ENCODE results near the gene LCN1. TPM values are rescaled to one million over a fixed set of nuclear protein-coding genes. Genes with fewer than 3 reads are reported as not detected.

The LCN1 gene
- total RNA-seq, 2 donors from 2014 or later: not detected

DNA sequence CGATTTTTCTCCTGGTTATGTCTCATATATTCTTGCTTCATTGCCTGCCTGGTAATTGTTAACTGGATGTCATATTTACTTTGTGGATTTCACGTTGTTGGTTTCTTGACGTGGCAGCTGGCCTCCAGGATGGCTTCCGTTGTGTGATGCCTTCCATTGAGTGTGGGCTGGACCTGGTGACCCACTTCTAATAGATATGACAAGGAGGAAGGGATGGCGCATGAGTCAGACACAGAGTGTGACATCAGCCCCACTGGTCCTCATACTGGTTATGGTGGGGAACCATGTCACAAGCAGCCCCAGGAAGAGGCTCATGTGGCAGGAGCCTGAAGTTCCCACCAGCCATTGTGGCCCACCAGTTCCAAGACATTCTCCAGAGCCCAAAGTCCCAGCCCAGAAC, 34.0 kb downstream of the LCN1 start:
- Histone ChIP-seq H3K4me3 (no peak overlapping the region), H3K9me3 (no peaks in the 10 kb centered on the region), H3K9ac (ENCODE audit: low read depth in 2 of 2, low read length in 2 of 2) (no peak overlapping the region), H3K4me1 (no peaks in the 10 kb centered on the region), H3K27me3 (no peaks in the 10 kb centered on the region), H3K36me3 (no peaks in the 10 kb centered on the region), H3K27ac (no peak overlapping the region)
- intact Hi-C loops (cut with DNase I): no loop called here
- TF ChIP-seq, protein P1, sequence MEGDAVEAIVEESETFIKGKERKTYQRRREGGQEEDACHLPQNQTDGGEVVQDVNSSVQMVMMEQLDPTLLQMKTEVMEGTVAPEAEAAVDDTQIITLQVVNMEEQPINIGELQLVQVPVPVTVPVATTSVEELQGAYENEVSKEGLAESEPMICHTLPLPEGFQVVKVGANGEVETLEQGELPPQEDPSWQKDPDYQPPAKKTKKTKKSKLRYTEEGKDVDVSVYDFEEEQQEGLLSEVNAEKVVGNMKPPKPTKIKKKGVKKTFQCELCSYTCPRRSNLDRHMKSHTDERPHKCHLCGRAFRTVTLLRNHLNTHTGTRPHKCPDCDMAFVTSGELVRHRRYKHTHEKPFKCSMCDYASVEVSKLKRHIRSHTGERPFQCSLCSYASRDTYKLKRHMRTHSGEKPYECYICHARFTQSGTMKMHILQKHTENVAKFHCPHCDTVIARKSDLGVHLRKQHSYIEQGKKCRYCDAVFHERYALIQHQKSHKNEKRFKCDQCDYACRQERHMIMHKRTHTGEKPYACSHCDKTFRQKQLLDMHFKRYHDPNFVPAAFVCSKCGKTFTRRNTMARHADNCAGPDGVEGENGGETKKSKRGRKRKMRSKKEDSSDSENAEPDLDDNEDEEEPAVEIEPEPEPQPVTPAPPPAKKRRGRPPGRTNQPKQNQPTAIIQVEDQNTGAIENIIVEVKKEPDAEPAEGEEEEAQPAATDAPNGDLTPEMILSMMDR (IDR thresholded peaks at IDR 0.05): no peak
- DNase-seq: no peak

DNA sequence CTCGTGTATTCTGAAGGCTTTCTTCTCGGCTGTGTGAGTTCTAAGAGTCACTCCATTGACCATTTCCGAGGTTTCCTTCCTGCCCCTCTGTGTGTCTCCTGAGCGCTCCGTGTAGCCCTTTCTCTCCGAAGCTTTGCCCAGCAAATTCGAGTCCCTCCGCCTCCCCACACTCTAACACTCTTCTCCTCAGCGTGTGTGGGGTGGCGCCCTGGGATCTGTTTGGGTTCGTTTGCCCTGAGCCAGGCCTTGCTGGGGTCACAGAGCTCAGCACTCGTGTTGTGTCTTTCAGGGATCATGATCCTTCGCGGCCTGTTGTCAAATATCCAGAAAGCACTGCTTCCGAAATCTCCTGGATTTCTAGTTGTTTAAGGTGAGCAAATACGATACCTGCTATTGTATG, 34.7 kb downstream of the LCN1 start:
- TF ChIP-seq, protein P1 (IDR thresholded peaks at IDR 0.05): no peak
- no peaks in the 10 kb centered on the region for H3K9me3 ChIP-seq

DNA sequence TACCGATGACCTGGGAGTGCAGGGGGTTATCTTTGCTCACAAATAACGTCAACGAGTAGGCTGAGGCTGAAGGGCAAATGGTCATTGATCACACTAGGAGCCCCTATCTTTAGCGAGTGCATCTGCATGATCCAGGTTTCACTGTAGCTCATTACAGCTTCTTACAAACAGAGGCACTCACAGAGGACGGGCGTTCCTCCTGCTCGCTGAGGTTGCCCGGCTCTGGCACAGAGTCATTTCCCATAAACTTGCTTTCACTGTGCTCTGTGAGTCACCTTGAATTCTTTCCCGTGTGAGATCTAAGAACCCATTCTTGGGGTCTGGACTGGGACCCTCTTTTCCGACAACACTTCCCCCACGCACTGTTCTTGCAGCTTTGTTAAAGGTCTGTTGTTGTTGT, 38.4 kb downstream of the LCN1 start:
- Histone ChIP-seq H3K27ac (no peak overlapping the region), H3K9me3 (no peaks in the 10 kb centered on the region), H3K27me3 (no peaks in the 10 kb centered on the region), H3K36me3 (no peaks in the 10 kb centered on the region), H3K4me3 (no peak overlapping the region), H3K4me1 (no peaks in the 10 kb centered on the region), H3K9ac (ENCODE audit: low read depth in 2 of 2, low read length in 2 of 2) (no peak overlapping the region)
- intact Hi-C loops (cut with DNase I): no loop called here
- no peak for DNase-seq
- TF ChIP-seq, protein P1 (IDR thresholded peaks at IDR 0.05): no peak

More for the DNA sequence above, 34.7 kb downstream of the LCN1 start:
- Histone ChIP-seq H3K27ac (no peak overlapping the region), H3K36me3 (no peaks in the 10 kb centered on the region), H3K4me3 (no peak overlapping the region), H3K27me3 (no peaks in the 10 kb centered on the region), H3K4me1 (no peaks in the 10 kb centered on the region), H3K9ac (ENCODE audit: low read depth in 2 of 2, low read length in 2 of 2) (no peak overlapping the region)
- intact Hi-C loops (cut with DNase I): no loop called here
- no peak for DNase-seq

DNA sequence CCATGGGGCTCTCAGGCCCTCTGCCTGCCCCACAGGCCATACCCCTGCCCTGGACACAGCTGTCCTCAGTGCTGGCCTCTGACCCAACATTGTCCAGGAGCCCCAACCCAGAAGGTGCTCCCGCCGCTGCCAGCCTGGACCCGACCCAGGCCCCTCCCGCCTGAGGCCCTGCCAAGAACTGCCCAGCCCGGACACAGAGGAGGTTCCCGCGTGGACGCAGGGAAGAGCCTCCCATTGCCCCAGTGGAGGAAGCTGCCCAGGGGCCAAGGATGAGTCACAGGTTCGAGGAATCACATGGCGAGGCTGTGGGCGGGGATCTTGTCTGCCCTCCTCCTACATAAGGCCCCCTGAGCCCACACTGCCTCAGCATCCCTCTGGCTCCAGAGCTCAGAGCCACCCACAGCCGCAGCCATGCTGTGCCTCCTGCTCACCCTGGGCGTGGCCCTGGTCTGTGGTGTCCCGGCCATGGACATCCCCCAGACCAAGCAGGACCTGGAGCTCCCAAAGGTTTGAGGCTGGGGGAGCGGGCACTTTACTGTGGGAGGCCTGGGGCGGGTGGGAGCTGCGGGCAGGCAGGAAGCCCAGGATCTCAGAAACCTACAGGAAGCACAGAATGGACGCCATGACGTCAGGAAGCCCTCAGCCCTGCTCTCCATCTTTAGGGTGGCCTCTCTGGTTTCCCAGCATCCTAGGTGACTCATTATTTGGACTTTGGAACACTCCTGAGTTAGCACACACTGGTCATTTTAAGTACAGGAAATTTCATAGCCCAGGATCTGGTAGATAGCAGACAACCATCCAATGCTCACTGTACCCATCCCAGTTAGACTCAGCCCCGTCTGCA, 40.4 kb downstream of the LCN1 start, which contains the start of gene PAEP:
Gene PAEP, plus strand, starts transcription at position 366 of the 844 bp plus-strand sequence.
- Histone ChIP-seq H3K4me3 (no peak within 1 kb of the TSS), H3K36me3 (no peaks in the 10 kb centered on the region), H3K4me1 (no peaks in the 10 kb centered on the region), H3K9ac (ENCODE audit: low read depth in 2 of 2, low read length in 2 of 2) (no peak within 1 kb of the TSS), H3K9me3 (no peaks in the 10 kb centered on the region), H3K27ac (no peak within 1 kb of the TSS), H3K27me3 (no peaks in the 10 kb centered on the region)
- TF ChIP-seq, protein P1 (IDR thresholded peaks at IDR 0.05): no peak
- no peak for DNase-seq
- intact Hi-C loops (cut with DNase I): no loop called here

DNA sequence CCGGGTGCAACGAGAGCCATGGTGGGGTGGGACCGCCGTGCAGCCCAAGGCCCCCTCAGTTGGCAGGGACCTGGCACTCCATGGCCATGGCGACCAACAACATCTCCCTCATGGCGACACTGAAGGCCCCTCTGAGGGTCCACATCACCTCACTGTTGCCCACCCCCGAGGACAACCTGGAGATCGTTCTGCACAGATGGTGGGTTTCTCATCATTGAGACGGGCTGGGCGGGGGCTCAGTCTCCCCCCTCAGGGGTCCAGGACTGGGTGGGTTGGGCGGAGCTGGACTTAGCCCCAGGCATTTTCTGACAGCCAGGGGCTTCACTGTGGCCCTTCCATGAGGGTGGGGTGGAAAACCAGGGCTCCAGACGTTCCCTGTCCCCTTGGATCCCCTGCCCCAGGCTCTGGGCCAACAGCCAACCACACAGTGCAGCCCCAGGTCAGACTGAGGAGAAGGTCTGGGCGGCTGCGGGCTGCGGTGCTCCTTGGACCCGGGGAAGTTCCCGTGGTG, 41.0 kb downstream of the LCN1 start:
- H3K4me3 ChIP-seq: no peak overlapping the region
- TF ChIP-seq, protein P1 (IDR thresholded peaks at IDR 0.05): no peak
- no peaks in the 10 kb centered on the region for H3K9me3 ChIP-seq
- H3K27ac ChIP-seq: no peak overlapping the region
- H3K27me3 ChIP-seq: no peaks in the 10 kb centered on the region
- H3K36me3 ChIP-seq: no peaks in the 10 kb centered on the region
- intact Hi-C loops (cut with DNase I): no loop called here
- no peak for DNase-seq
- no peak overlapping the region for H3K9ac ChIP-seq (ENCODE audit: low read depth in 2 of 2, low read length in 2 of 2)
- no peaks in the 10 kb centered on the region for H3K4me1 ChIP-seq
